Fibroblast of skin of abdomen (primary cell): ENCODE data around the gene PTPN13.

Experiments
- DNase-seq: peaks from one replicate; pipeline ENCODE4 v3.0.0-alpha.2; 2013

PTPN13 gene

GRCh38 chr4:86720508-86721068 is 126.5 kb downstream of the PTPN13 start:
- peak; percentile 36 for DNase-seq

DNA sequence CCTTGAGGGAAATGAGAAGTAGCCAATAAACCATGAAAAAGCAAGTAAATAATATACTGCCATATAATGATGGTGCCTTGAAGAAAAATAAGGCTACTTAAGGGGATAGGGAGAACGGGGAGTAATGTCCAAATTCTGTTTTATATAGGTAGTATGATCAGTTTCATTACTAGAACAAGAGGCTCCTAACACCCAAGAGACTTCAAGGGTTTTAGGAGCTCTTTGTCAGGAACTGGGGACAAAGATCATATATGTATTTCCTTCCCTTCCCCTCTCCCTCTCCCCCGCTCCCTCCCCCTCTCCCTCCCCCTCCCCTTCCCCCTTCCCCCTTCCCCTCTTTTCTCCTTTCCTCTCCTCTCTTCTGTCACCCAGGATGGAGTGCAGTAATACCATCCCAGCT is 127.3 kb downstream of the PTPN13 start:
- DNase-seq = no peak

GRCh38 chr4:86730310-86730709 is 136.2 kb downstream of the PTPN13 start:
- DNase-seq = no peak

DNA sequence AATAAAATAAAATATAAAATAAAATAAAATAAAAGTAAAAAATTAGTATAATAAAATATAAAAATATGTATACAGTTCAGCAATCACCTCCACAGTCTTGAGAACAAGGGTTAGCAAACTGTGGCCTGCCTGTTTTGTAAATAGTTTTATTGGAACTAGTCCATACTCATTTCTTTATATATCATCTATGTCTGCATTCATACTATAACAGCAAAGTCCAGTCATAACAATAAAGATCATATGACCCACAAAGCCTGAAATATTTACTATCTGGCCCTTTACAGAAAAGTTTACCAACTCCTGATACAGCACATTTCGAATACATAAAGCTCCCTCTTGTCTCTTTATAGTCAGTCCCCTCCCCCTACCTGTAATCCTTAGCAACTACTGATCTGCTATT is 143.1 kb downstream of the PTPN13 start:
- DNase-seq = no peak

- DNase-seq = no peak
Observed at GRCh38 chr4:86741846-86742245, 147.7 kb downstream of the PTPN13 start.

GRCh38 chr4:86744570-86744969 is 150.5 kb downstream of the PTPN13 start:
- no peak for DNase-seq

- no peak for DNase-seq
Observed at GRCh38 chr4:86749121-86749520, 155.0 kb downstream of the PTPN13 start.

GRCh38 chr4:86755388-86755787 is 161.3 kb downstream of the PTPN13 start:
- DNase-seq = no peak

DNA sequence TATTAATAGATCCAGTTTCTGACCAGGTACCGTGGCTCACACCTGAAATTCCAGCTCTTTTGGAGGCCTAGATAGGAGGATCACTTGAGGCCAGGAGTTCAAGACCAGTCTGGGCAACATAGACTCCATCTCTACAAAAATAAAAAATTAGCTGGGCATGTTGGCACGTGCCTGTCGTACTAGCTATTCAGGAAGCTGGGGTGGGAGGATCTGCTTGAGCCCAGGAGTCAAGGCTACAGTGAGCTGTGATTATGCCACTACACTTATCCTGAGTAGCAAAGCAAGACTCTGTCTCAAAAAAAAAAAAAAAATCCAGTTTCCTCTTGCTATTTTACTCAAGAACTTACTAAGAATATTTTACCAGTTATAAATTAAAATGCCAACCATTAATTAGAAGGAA is 163.4 kb downstream of the PTPN13 start:
- no peak for DNase-seq

DNA sequence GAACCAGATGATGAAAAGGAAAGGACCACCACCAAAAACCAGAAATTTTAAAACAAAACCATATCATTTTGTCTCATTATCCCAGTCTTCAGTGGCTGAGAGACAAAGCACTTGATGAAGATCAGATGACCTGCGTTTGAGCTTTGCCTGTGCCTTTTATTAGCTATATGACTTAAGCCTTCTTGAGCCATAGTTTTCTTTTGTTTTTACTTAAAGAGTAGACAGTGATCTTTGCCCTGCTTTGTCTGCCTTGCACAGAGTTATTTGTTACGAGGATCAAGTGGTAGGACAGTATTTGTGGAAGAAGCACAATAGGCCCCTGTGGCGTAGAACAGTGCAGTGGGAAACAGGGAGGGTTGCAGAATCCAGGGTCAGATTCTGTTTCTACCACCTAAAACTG is 165.2 kb downstream of the PTPN13 start:
- no peak for DNase-seq

GRCh38 chr4:86762649-86763048 is 168.5 kb downstream of the PTPN13 start:
- no peak for DNase-seq

DNA sequence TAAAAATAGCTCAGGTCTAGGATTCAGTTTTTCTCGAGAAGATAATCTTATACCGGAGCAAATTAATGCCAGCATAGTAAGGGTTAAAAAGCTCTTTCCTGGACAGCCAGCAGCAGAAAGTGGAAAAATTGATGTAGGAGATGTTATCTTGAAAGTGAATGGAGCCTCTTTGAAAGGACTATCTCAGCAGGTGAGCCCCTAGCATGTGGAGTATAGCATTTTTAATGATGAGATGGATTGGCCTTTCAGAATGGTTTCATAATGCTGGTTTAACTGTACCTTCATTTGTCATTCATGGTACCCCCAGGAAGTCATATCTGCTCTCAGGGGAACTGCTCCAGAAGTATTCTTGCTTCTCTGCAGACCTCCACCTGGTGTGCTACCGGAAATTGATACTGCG is 175.7 kb downstream of the PTPN13 start:
- DNase-seq = no peak

- DNase-seq = no peak
Observed at GRCh38 chr4:86771141-86771540, 177.0 kb downstream of the PTPN13 start.

- DNase-seq = no peak
Observed at GRCh38 chr4:86775061-86775460, 180.9 kb downstream of the PTPN13 start.

GRCh38 chr4:86778175-86778574 is 184.1 kb downstream of the PTPN13 start:
- DNase-seq = no peak

GRCh38 chr4:86788826-86789225 is 194.7 kb downstream of the PTPN13 start:
- DNase-seq = no peak

DNA sequence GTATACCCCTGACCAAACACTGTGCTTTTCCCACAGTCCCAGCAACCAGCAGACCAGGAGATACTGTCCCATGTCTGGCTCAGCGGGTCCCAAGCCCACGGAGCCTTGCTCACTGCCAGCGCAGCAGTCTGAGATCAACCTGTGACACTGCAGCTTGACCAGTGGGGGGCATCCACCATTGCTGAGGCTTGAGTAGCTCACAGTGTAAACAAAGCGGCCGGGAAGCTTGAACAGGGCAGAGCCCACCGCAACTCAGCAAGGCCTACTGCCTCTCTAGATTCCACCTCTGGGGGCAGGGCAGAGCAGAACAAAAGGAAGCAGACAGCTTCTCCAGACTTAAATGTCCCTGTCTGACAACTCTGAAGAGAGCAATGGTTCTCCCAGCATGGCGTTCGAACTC is 197.0 kb downstream of the PTPN13 start:
- no peak for DNase-seq

- no peak for DNase-seq
Observed at GRCh38 chr4:86809809-86810208, 215.7 kb downstream of the PTPN13 start.

DNA sequence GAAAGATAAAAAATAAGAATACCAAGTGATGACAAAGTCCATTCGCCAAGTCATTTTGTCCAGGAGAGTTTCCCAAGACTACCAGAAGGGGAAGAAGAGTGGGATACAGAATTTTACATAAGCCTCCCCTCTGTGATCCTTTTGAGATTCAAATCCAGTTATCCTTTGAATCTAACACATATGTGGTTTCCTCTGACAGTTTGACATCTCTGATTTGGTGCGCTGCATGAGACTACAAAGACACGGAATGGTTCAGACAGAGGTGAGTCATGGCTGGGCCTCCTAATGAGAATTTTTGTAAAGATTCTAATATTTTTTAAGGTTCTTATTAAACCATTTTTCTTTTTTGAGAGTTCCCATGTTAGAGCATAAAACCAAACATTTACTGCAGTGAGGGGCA is 216.7 kb downstream of the PTPN13 start:
- DNase-seq = no peak

DNA sequence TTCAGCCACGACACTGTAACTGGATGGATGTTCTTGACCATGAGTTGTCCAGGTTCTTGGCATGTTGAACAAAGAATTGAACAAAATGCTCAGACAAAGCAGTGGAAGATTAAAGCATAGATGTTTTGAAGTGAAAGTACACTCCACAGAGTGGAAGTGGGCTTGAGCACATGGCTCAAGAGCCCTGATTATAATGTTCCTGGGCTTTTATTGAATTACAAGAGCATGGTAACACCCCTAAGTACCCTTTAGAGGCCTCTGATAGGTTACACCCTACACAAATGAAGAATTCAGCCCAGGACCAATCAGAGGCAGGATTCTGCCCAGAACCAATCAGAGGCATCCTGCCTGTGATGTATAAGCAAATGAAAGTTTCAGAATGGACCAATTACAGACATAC is 221.5 kb downstream of the PTPN13 start:
- DNase-seq = no peak

DNA sequence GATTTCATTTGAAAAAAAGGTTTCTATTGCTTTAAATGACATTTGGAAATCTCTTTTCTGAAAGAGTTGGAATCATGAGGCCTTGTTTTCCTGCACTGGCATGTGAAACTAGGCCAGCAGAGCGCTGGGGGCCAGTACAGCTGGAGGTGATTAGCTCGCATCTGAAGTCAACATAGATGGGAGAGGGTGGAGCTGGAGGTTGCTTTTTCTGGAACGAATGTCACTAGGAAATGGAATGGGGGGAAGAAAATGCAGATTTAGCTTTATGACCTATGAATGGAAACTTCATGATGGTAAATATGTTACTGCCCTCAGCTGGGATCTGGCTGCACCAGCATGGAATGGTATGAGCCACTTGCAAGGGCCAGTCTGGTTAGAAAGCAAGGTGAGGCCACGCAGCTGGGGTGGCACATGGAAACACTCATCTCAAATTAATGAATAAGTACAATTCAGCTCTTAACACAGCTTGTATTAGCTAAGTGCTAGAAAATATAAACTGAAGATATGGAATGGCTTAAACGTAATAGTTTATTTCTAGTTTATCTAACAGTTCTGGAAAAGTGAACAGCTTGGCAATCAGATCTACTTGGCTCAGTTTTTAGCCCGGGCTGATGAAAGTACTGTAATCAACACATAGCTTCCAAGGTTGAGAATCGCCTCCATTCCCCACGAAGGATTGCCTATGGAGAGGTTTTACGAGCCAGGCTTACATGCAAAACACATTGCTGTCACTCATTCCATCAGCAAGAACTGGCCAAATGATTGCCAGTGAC is 222.6 kb downstream of the PTPN13 start:
- peak; percentile 76 for DNase-seq

DNA sequence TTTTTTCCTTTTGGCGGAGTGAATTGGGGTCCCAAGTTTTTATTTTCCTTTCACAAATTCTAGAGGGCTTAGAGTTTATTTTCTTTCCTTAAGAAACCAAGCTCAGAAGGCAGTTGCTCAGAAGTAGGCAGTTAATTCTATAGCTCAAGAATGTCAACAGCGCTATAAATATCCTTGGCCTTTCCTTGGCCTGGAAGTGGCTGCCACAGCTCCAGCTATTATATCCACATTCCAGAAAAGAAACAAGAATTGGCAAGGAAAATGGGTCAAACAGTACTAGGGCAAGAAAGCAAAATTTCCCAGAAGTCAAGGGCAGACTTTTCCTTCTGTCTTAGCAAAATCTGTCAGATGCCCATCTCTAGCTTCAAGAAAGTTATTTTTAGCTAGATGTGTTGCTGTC is 224.1 kb downstream of the PTPN13 start:
- DNase-seq = peak; percentile 61

DNA sequence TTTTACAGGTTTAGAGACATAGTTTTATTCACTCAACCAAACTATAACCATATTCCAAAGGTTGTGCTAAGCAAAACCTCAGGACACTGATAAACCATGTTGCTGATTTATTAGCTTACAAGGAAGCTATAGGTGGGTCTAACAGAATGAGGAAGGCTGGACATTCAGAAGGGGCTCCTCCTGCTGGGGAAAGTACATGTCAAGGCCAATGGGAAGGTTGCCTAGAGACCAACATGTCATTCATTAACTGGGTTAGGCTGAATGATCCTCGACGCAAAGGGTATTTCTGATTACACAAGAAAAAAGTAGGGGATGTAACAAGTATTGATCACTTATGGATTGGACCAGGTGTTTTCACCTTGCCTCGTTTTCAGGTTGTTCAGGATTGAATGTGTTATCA is 224.7 kb downstream of the PTPN13 start:
- DNase-seq = no peak

DNA sequence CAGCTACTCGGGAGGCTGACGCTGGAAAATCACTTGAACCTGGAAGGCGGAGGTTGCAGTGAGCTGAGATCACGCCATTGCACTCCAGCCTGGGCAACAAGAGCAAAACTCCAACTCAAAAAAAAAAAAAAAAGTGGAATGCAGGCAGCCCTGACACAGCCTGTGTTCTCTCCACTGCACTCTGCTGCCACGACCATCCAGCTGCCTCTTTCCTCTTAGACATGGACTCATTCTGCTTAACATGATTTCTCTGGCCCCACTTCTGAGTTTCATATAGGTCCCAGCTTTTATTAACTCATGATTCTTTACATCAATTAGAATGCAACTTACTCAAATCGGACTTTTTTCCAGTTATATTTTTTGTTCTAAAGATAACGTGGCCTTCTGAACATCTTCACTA is 225.4 kb downstream of the PTPN13 start:
- no peak for DNase-seq

- no peak for DNase-seq
Observed at GRCh38 chr4:86821151-86821550, 227.0 kb downstream of the PTPN13 start.
